Breast epithelium (tissue), 4 donors: ENCODE data around the gene PHPT1. TPM values are rescaled to one million over a fixed set of nuclear protein-coding genes. Genes with fewer than 3 reads are reported as not detected.

ENCODE experiments used
- DNase-seq, 2 donors: peaks; one replicate each; pipeline ENCODE4 v3.0.0-alpha.2; 2019; ENCODE audit warnings: low spot score in 2 of 2
- H3K27ac ChIP-seq, 2 donors: fragments of 200-600 bp; sonication (generic) in 1 of 2; one replicate each; pipeline ENCODE4 v1.5.1; 2016 to 2019; ENCODE audit warnings: mild to moderate bottlenecking in 1 of 2
- H3K27me3 ChIP-seq, 2 donors: fragments of 200-600 bp; sonication (generic) in 1 of 2; one replicate each; pipeline versions ENCODE4 v1.5.1 to v1.6.0; 2017 to 2019; ENCODE audit warnings: control low read depth in 1 of 2, mild to moderate bottlenecking in 1 of 2
- H3K36me3 ChIP-seq: fragments of 200-600 bp; one replicate; pipeline ENCODE4 v1.5.1; 2019
- H3K4me1 ChIP-seq, 2 donors: fragments of 200-600 bp; sonication (generic); one replicate each; pipeline ENCODE4 v1.5.1; 2016 to 2019; ENCODE audit warnings: control low read depth in 1 of 2
- H3K4me3 ChIP-seq, 3 donors: fragments of 200-600 bp; sonication (generic); 1 replicate in 2 of 3; 2 replicates in 1 of 3; pipeline ENCODE4 v1.5.1; 2016 to 2019; ENCODE audit warnings: mild to moderate bottlenecking in 3 of 3, moderate library complexity in 2 of 3
- H3K9me3 ChIP-seq, 2 donors: fragments of 200-600 bp; sonication (generic) in 1 of 2; one replicate each; pipeline ENCODE4 v1.5.1; 2016 to 2019; ENCODE audit warnings: control low read depth in 1 of 2
- CTCF ChIP-seq, 3 donors: fragments of 450-650 bp; IDR thresholded peaks; one replicate each; pipeline ENCODE4 v1.5.1; 2016 to 2017; ENCODE audit warnings: antibody characterized with exemption in 3 of 3, mild to moderate bottlenecking in 3 of 3, moderate library complexity in 3 of 3
- POLR2A ChIP-seq: fragments of 450-650 bp; IDR thresholded peaks from one replicate; pipeline ENCODE4 v1.6.1; 2016; ENCODE audit warnings: antibody characterized with exemption, mild to moderate bottlenecking, moderate library complexity
- POLR2AphosphoS5 ChIP-seq, 3 donors: sonication (generic); formaldehyde crosslinking; IDR thresholded peaks; one replicate each; pipeline ENCODE4 v1.6.1; 2017; ENCODE audit warnings: antibody characterized with exemption in 3 of 3
- intact Hi-C: fragments of 100-400 bp; cut with DNase I; formaldehyde crosslinking; loops from one replicate; pipeline ENCODE4 v1.15.1; 2023; ENCODE audit warnings: low total_unique reads
- total RNA-seq, 3 donors: library from RNA; depleted of rRNA; stranded (reverse); fragments of >200 nt; gene quantifications; one replicate each; pipeline ENCODE4 v1.1.0, GENCODE V29; 2016

The PHPT1 gene
- total RNA-seq, 3 donors from 2014 or later = 43.2 to 70.8 (median 52.5) TPM

DNA sequence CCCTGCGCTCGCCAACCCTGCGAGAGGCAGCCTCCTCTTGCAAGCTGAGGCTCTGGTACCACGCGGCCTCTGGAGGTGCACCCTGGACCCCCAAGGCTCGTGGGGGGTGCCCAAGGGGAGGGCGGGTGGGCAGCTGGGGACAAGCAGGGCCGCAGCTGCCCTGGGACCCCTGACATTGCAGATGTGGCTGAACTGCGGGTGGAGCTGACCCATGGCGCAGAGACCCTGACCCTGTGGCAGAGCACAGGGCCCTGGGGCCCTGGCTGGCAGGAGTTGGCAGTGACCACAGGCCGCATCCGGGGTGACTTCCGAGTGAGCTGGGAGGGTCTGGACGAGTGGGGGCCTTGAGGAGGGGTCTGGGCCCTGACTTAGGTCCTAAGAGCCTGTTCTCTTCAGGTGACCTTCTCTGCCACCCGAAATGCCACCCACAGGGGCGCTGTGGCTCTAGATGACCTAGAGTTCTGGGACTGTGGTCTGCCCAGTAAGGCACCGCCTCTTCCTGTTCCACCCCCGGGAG lies 4.4 kb downstream of the PHPT1 start:
- H3K9me3 ChIP-seq = no peaks in the 10 kb centered on the region
- peaks cover 3 to 13% of the 10 kb centered on the region in 2 donors for H3K4me1 ChIP-seq
- H3K4me3 ChIP-seq = no peak overlapping the region
- no peak for TF ChIP-seq POLR2A
- TF ChIP-seq POLR2AphosphoS5 (IDR thresholded peaks at IDR 0.05) = no peak
- TF ChIP-seq CTCF (IDR thresholded peaks at IDR 0.05) = no peak
- no peaks in the 10 kb centered on the region for H3K36me3 ChIP-seq
- H3K27ac ChIP-seq = no peak overlapping the region
- intact Hi-C loops = no loop called here
- no peaks in the 10 kb centered on the region for H3K27me3 ChIP-seq
- DNase-seq = no peak

DNA sequence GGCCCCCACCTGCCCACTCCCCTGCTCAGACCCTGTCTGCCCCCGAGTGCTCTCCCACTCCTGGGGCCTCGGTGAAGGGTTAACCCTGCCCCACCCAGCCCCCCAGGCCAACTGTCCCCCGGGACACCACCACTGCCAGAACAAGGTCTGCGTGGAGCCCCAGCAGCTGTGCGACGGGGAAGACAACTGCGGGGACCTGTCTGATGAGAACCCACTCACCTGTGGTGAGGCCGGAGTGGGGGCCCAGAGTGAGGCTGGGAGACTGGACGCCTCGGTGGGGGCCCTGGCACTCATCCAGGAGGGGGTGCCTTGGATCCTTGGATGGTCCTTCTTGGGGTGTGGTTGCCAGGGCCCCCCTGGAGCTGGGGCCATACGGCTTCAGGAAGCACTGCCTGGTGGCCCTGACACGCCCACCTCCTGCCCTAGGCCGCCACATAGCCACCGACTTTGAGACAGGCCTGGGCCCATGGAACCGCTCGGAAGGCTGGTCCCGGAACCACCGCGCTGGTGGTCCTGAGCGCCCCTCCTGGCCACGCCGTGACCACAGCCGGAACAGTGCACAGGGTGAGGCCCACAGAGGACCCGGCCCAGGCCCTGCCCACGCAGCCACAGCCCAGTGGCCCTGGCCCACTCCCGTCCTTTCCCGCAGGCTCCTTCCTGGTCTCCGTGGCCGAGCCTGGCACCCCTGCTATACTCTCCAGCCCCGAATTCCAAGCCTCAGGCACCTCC lies 5.1 kb downstream of the PHPT1 start:
- no peak for DNase-seq
- H3K4me1 ChIP-seq = peaks cover 3 to 20% of the 10 kb centered on the region in 2 donors
- H3K9me3 ChIP-seq = no peaks in the 10 kb centered on the region
- TF ChIP-seq POLR2AphosphoS5 (IDR thresholded peaks at IDR 0.05) (no peak), CTCF (IDR thresholded peaks at IDR 0.05) (no peak), POLR2A (no peak)
- no peaks in the 10 kb centered on the region for H3K27me3 ChIP-seq
- intact Hi-C loops = no loop called here
- H3K4me3 ChIP-seq = no peak overlapping the region
- H3K27ac ChIP-seq = no peak overlapping the region
- no peaks in the 10 kb centered on the region for H3K36me3 ChIP-seq

GRCh38 chr9:136854842-136855460 lies 5.7 kb downstream of the PHPT1 start:
- DNase-seq = no peak
- Histone ChIP-seq H3K27ac (no peak overlapping the region), H3K4me3 (no peak overlapping the region), H3K4me1 (peaks cover 3 to 19% of the 10 kb centered on the region in 2 donors), H3K36me3 (no peaks in the 10 kb centered on the region), H3K9me3 (no peaks in the 10 kb centered on the region), H3K27me3 (no peaks in the 10 kb centered on the region)
- intact Hi-C loops = no loop called here
- TF ChIP-seq POLR2A = no peak
- no peak for TF ChIP-seq POLR2AphosphoS5 (IDR thresholded peaks at IDR 0.05)

GRCh38 chr9:136855461-136856078 lies 6.4 kb downstream of the PHPT1 start:
- Histone ChIP-seq H3K4me1 (peaks cover 0 to 12% of the 10 kb centered on the region in 2 donors), H3K27ac (no peak overlapping the region), H3K27me3 (no peaks in the 10 kb centered on the region), H3K9me3 (no peaks in the 10 kb centered on the region), H3K36me3 (no peaks in the 10 kb centered on the region), H3K4me3 (no peak overlapping the region)
- intact Hi-C loops = no loop called here
- TF ChIP-seq POLR2AphosphoS5 (IDR thresholded peaks at IDR 0.05) (no peak), CTCF (IDR thresholded peaks at IDR 0.05) (no peak), POLR2A (no peak)
- DNase-seq = no peak

DNA sequence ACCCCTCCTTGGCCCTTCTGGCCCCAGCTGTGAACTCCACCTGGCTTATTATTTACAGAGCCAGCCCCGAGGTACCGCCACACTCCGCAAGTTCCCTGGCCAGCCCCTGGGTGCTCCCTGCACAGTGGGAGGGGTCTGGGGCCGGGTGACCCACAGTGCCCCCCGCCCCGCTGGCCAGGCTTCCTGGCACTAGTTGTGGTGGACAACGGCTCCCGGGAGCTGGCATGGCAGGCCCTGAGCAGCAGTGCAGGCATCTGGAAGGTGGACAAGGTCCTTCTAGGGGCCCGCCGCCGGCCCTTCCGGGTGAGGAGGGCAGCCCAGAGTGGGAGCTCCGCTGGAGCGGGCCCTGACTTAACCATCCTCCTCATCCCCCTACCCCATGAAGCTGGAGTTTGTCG lies 6.9 kb downstream of the PHPT1 start:
- DNase-seq = no peak
- Histone ChIP-seq H3K27ac (no peak overlapping the region), H3K4me3 (no peak overlapping the region), H3K27me3 (no peaks in the 10 kb centered on the region), H3K9me3 (no peaks in the 10 kb centered on the region), H3K4me1 (peaks cover 0 to 12% of the 10 kb centered on the region in 2 donors), H3K36me3 (no peaks in the 10 kb centered on the region)
- no peak for TF ChIP-seq POLR2AphosphoS5 (IDR thresholded peaks at IDR 0.05)
- no peak for TF ChIP-seq POLR2A
- intact Hi-C loops = no loop called here
